Measurements from ENCODE around the gene TMEM37.
A peak's percentile ranks its signal among the peaks of the same experiment; 100 is the strongest.

The TMEM37 gene

DNA sequence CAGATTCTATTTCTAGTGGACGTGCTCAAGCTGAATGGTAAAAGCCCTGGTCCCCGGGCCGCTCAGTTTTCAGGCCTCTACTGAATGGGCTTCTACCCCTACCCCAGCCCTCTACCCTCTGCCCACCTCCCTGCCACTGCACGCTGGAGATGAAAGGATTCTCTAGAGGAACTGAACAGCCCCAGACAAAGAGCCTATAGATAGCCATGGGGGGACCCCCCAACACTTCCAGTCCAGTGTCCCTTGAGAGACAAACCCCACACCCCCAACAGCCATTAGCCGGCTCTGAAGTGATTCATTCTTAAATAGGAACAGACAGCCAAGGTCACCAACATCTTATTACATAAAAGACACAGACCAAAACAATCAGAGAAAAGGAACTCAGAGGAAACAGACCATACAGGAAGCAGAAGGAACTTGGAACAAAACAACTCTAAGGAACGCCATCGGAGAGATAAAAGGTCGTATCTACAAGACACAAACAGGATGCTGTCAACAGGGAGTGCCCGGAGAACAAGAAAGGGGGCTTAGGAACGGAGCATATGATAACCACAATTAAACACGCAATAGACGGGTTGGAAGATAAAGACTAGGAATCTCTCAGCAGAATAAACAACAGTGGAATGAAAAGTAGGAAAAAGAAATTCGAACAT, 23.5 kb downstream of the TMEM37 start:
- no peak for DNase-seq (ENCODE audit: low read depth)

DNA sequence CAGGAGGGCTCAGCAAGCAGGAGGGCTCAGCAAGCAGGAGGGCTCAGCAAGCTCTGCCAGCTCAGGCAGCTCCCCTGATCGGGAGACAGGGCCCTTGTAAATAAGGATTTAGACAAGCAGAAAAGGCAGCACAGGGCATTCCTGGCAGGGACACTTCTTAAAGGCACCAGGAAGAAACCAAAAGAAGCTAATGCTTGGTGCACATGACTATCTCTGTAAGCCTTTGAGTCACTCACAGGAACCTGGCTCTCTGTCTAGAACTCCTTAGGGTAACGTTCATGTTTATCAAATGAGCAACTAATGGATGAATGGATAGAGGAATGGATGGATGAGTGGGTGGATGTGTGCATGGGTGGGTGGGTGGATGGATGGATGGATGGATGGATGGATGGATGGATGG, 28.4 kb downstream of the TMEM37 start:
- DNase-seq (ENCODE audit: low read depth) = no peak

DNA sequence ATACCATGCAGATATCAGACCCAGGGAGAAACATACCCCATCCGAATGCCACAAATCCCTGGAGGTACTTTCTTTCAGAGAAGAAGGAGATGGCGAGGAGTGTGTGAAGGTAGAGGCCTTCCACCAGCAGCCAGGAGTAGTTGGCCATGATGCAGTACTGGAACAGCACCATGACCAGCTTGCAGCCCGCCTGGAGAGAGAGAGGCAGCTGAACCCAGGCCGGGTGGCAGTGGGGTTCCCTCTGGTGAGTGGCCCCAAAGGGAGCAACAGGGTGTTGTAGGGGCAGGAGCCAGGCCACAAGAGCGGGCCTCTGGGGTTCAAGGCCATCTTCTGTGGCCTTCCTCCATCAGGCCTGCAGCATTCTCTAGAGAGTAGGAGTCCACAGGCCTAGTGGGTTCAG, 30.2 kb downstream of the TMEM37 start:
- DNase-seq (ENCODE audit: low read depth) = no peak

- DNase-seq (ENCODE audit: low read depth) = no peak
Observed at GRCh38 chr2:119462574-119462973, 30.9 kb downstream of the TMEM37 start.

DNA sequence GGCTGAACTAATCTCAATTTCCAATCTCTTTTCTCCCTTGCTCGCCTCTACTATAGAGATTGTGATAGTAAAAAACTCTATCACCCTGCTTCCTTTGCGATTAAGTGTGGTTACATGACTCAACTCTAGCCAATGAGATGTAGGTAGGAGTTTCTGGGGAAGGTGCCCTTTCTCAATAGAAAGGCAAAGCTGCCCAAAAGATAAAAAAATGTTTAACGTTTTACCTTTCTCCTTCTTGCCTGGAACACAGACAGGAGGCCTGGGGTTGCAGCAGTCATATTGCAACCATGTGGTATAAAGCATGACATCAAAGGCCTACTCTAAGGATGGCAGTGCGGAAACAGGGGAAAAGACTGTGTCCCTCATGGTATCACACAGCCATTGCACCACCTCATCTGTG, 31.5 kb downstream of the TMEM37 start:
- DNase-seq (ENCODE audit: low read depth) = no peak

- DNase-seq (ENCODE audit: low read depth) = no peak
Observed at GRCh38 chr2:119463990-119464389, 32.3 kb downstream of the TMEM37 start.

DNA sequence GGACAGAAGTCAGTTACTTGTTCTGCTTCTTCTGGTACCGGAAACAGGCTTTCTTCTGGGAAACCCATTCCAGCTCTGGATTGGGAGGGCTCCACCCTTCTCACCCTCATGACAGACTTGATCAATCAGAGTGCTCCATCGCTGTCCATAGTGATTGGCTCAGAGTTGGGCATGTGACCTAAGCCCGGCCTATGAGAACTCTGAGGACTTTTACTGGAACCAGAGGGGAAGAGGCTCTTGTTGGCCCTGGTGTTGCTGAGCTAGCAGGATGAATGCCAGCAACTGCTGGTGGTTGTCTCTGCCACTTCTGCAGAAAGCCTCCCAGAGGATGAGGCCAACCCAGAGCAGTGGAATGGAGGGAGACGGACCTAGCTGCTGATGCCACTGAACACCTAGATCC, 33.3 kb downstream of the TMEM37 start:
- DNase-seq (ENCODE audit: low read depth) = no peak

DNA sequence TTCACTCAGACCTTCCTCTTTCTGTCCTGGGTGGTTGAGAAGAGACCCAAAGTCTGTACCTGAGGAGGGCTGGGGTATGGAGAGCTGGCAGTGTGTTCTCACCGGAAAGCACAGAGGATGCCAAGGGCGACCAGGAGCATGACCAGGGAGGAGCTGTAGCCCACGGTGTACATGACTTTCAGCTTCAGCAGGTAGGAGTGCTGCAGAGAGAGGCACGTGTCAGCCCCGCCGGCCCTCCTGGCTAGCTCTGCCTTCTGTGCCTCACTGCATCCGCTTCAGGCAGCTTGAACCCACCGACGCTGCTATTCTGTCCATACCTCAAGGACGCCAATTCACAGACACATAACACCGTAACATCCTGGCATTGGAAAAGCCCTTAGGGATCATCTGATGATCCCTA, 34.0 kb downstream of the TMEM37 start:
- no peak for DNase-seq (ENCODE audit: low read depth)

GRCh38 chr2:119466373-119466772, 34.7 kb downstream of the TMEM37 start:
- no peak for DNase-seq (ENCODE audit: low read depth)

DNA sequence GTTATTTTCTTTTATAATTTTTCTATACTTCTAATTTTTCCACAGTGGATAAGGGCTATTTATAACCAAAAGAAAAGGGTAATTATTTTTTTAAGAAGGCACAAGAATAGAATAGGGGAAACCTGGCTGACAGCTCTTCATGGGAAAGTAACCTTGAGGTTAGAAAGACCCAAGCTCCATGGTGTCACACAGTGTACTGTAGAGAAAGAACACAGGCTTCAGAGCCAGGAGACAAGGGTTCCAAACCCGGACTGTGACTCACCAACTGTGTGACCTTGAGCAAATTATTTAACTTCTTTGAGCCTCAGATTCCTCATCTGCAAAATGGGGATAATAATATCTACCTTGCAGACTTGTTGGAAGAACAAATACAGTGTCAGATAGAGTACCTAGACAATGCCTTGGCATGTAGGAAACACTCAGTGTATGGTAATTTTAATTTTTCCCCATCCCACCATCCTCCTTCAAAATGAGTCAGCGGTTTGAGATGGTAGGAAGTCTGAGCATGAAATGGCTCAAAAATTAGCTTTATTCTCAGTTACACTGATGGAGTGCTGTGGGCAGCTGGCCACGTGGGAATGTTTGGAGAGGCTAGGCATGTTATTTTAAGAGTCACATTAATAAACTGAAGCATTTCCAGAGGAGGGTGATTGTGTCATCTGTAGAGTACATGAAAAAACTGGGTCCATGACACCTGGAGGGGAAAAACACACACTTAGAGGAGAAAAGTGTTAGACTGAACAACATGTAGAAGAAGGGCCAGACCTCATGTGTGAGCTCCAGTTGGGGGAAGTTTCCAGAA, 36.7 kb downstream of the TMEM37 start:
- no peak for DNase-seq (ENCODE audit: low read depth)

GRCh38 chr2:119469131-119469530, 37.5 kb downstream of the TMEM37 start:
- DNase-seq (ENCODE audit: low read depth) = no peak

- DNase-seq (ENCODE audit: low read depth) = no peak
Observed at GRCh38 chr2:119469661-119470297, 38.1 kb downstream of the TMEM37 start.

DNA sequence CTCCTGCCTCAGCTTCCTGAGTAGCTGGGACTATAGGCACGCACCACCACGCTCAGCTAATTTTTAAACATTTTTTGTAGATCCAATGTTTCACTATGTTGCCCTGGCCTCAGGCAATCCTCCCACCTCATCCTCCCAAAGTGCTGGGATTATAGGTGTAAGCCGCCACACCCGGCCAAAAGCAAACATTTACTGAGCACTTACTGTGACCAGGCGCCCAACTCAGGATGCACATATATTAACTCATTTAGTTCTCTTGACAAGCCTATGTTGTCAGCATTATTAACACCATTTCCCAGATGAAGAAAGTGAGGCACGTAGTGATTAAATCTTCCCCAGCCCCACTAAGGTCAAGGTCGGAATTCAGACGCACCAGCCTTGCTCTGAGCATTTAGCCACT, 41.1 kb downstream of the TMEM37 start:
- no peak for DNase-seq (ENCODE audit: low read depth)

DNA sequence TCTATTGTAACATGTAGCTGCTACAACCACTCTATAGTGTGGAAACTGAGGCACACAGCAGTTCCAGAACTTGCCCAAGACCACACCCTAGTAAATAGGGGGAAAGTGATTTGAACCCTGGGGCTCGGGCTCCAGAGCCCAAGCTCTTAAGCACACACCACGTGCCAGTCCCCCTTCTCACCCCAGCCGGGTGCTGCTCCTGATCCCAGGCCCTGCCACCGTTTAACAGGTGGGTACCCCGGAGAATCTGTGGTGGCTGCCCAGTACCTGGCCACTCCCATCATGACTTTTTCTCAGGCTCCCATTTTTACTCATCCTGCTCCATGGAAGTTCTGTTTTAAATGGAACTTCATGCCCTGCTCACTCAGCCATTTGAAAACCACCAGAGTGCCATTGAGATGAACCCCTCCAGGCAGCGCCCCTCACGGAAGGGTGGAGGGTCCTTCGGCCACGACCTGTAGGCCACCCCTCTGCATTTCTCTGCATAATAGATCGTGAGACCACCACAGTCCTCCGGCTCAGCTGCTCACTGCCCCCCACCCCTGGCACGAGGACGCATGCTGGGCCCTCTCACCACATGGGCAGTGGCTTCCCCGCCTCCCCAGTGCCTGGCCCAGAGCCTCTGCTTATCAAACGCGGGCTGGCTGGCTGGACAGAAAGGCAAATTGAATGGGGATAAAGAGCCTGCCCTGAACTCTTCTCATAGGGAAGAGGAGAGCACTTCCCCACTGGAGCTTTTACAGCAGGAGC, 42.1 kb downstream of the TMEM37 start:
- DNase-seq (ENCODE audit: low read depth) = no peak

DNA sequence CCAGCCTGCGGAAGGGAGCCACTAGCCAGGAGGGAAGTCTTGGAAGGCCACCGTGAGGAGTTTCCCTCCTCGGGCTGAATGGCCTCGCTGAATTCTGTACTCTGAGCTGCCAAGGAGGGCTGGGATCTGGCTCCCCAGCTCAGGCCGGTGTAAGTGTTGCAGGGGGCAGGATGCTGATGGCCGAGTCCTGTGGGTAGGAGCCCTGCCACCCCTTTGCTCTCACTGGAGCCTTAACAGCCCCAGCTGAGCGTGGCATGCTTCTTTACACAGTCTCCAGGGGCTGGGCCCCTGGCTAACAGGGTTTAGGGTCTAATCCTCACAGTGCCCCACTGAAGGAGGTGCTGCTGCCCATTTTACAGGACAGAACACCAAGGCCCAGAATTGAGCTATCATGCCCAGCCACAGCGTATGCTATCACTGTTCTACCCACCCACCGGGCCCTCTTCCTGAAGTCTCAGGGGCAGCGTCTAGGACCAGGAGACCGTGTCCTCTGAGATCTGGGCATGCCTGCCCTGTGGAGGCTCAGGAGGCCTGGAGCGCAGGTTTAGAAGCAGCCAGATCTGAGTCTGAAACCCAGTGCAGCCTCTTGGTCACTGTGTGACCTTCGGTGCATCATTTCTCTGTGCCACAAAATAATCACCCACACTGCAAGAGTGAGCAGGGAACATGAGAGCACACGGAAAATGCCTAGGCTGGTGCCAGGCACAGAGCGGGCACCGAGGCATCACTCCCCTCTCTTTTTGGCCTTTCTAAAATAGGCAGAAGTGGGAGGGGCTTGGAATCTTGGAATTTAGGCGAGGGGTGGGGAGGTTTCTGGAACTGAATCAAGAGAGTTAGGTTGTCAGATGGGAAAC, 42.9 kb downstream of the TMEM37 start:
- DNase-seq (ENCODE audit: low read depth) = no peak

GRCh38 chr2:119475225-119475856, 43.7 kb downstream of the TMEM37 start:
- DNase-seq (ENCODE audit: low read depth) = no peak

DNA sequence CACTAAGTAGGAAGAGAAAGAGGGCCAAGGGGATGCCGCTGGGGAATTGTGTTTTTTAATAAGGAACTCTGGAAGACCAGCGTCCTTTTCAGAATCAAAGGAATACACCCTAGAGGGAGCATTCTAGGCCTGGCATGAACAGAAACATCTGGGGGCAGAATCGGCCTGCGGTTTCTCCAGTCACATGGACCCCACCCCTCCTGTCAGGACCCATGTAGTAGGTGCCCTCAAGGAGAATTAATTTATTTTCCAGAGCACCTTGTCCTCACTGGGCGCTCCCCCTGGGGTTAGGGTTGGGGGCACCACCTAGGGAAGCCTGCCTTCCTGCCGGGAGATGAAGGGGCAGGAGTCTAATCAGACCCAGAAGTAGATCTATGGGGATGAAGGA, 44.2 kb downstream of the TMEM37 start:
- no peak for DNase-seq (ENCODE audit: low read depth)

- DNase-seq (ENCODE audit: low read depth) = peak; percentile 3
Observed at GRCh38 chr2:119476301-119477112, 44.9 kb downstream of the TMEM37 start.

- no peak for DNase-seq (ENCODE audit: low read depth)
Observed at GRCh38 chr2:119477113-119477505, 45.5 kb downstream of the TMEM37 start.
